ENCODE data around the gene PSMC3.

GRCh38 chr11:47445840-47446239 lies 19.6 kb upstream of the PSMC3 start:
- no peak for TF ChIP-seq L3MBTL2 (conservative IDR thresholded peaks at IDR 0.05)
- TF ChIP-seq BHLHE40 (IDR thresholded peaks at IDR 0.05; ENCODE audit: borderline replicate concordance), result no peak
- TF ChIP-seq FOXK2 (IDR thresholded peaks at IDR 0.05), result no peak
- no peak for TF ChIP-seq SP1 (IDR thresholded peaks at IDR 0.05)
- no peak for TF ChIP-seq SUZ12 (IDR thresholded peaks at IDR 0.05)
- no peak for TF ChIP-seq TARDBP (IDR thresholded peaks at IDR 0.05)
- TF ChIP-seq ARNT (IDR thresholded peaks at IDR 0.05), result no peak
- no peak for TF ChIP-seq HDGF (IDR thresholded peaks at IDR 0.05; ENCODE audit: borderline replicate concordance)
- no peak for TF ChIP-seq FOXA1 (IDR thresholded peaks at IDR 0.05)
